Erythroblast (primary cell): ENCODE data around the gene PPP3CA.

Experiments
- GATA1 ChIP-seq: IDR thresholded peaks from 2 replicates; pipeline ENCODE4 v1.6.1; 2011; ENCODE audit warnings: low read depth, mild to moderate bottlenecking, control low read depth, low read length, moderate library complexity
- POLR2A ChIP-seq: IDR thresholded peaks from 2 replicates; pipeline ENCODE4 v1.6.1; 2011; ENCODE audit warnings: mild to moderate bottlenecking, low read length

- TF ChIP-seq POLR2A (no peak), GATA1 (no peak)
Measured at GRCh38 chr4:101274888-101275752, 72.2 kb downstream of the PPP3CA start.
